C4-2B (cell line): ENCODE measurements around the gene FFAR3.

Source experiments
- ZFX ChIP-seq: fragments of 450-650 bp; IDR thresholded peaks from 2 replicates; pipeline ENCODE4 v1.6.1; 2017
- TF ChIP-seq, protein P1 (sequence below): fragments of 450-650 bp; conservative IDR thresholded peaks from 2 replicates; pipeline ENCODE4 v1.5.1; 2017; ENCODE audit warnings: mild to moderate bottlenecking

DNA sequence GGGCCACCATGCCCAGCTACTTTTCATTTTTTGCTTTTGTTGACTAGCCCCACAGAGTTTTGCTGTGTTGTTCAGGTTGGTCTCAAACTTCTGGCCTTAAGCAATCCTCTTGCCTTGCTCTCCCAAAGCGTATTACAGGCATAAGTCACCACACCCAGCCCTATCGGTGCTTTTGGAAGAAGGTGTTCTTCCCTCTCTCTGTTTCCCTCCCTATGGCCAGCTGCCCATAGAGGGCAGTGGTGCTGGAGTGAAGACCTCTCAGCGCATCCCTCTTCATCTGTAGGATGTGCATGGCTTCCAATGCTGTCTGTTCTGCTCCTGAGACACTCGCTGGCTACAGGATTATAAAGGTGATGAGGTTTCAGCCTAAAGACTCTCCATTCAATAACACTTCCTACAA lies 30.6 kb upstream of the FFAR3 start:
- TF ChIP-seq, protein P1, sequence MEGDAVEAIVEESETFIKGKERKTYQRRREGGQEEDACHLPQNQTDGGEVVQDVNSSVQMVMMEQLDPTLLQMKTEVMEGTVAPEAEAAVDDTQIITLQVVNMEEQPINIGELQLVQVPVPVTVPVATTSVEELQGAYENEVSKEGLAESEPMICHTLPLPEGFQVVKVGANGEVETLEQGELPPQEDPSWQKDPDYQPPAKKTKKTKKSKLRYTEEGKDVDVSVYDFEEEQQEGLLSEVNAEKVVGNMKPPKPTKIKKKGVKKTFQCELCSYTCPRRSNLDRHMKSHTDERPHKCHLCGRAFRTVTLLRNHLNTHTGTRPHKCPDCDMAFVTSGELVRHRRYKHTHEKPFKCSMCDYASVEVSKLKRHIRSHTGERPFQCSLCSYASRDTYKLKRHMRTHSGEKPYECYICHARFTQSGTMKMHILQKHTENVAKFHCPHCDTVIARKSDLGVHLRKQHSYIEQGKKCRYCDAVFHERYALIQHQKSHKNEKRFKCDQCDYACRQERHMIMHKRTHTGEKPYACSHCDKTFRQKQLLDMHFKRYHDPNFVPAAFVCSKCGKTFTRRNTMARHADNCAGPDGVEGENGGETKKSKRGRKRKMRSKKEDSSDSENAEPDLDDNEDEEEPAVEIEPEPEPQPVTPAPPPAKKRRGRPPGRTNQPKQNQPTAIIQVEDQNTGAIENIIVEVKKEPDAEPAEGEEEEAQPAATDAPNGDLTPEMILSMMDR, result no peak
- no peak for TF ChIP-seq ZFX
